NK-92 treated with Interleukin-12 subunit alpha and Interleukin-12 subunit beta, amount 100 ng/mL, for 24 hours (cell line): Measurements from ENCODE around the gene MYRF.
A peak's percentile ranks its signal among the peaks of the same experiment; 100 is the strongest.

Source experiments
- DNase-seq: peaks from one replicate; lab custom pipeline; 2025; lab: John Stamatoyannopoulos, UW

Gene MYRF

GRCh38 chr11:61760946-61761345 lies 8.5 kb downstream of the MYRF start:
- no peak for DNase-seq

- no peak for DNase-seq
These were observed 9.2 kb downstream of the MYRF start for GRCh38 chr11:61761440-61762222.

- no peak for DNase-seq
These were observed 9.8 kb downstream of the MYRF start for GRCh38 chr11:61762223-61762615.

- DNase-seq: no peak
These were observed 10.4 kb downstream of the MYRF start for GRCh38 chr11:61762798-61763197.

- DNase-seq: no peak
These were observed 11.6 kb downstream of the MYRF start for GRCh38 chr11:61763930-61764605.

GRCh38 chr11:61764606-61765260 lies 12.3 kb downstream of the MYRF start:
- DNase-seq: no peak

GRCh38 chr11:61765550-61766253 lies 13.3 kb downstream of the MYRF start:
- DNase-seq: no peak

GRCh38 chr11:61766353-61766841 lies 14.0 kb downstream of the MYRF start:
- DNase-seq: no peak

- DNase-seq: no peak
These were observed 16.1 kb downstream of the MYRF start for GRCh38 chr11:61768376-61769076.

- no peak for DNase-seq
These were observed 16.9 kb downstream of the MYRF start for GRCh38 chr11:61769169-61769920.

GRCh38 chr11:61769946-61770683 lies 17.7 kb downstream of the MYRF start:
- DNase-seq: no peak

- no peak for DNase-seq
These were observed 18.9 kb downstream of the MYRF start for GRCh38 chr11:61771195-61771894.

GRCh38 chr11:61771985-61772455 lies 19.6 kb downstream of the MYRF start:
- no peak for DNase-seq

GRCh38 chr11:61773356-61773755 lies 20.9 kb downstream of the MYRF start:
- no peak for DNase-seq

GRCh38 chr11:61773809-61774208 lies 21.4 kb downstream of the MYRF start:
- DNase-seq: no peak

- no peak for DNase-seq
These were observed 22.0 kb downstream of the MYRF start for GRCh38 chr11:61774411-61774810.

GRCh38 chr11:61775106-61775505 lies 22.7 kb downstream of the MYRF start:
- DNase-seq: no peak

GRCh38 chr11:61775606-61776554 lies 23.4 kb downstream of the MYRF start:
- DNase-seq: peak; percentile 33
